ENCODE measurements around the gene ELAC2.

DNA sequence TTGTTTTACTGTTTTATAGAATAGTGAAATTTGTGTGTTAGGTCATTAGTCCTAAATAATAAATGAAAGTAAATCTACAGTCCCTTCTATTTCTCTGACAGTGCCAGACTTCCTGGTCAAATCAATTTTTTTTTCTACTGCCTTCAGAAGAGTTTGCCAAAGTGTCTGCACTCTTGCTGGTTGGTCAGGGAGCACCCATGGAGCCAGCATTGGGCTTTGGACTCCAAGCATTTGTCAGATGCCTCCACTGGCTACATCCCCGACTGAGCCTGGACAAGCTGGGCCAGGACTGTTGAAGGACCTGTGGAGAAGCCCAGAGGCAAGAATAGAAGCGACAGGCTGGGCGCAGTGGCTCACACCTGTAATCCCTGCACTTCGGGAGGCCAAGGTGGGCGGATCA is 53.7 kb downstream of the ELAC2 start:
- no peak for TF ChIP-seq POLR2A (IDR thresholded peaks at IDR 0.05)
- TF ChIP-seq, protein P1, sequence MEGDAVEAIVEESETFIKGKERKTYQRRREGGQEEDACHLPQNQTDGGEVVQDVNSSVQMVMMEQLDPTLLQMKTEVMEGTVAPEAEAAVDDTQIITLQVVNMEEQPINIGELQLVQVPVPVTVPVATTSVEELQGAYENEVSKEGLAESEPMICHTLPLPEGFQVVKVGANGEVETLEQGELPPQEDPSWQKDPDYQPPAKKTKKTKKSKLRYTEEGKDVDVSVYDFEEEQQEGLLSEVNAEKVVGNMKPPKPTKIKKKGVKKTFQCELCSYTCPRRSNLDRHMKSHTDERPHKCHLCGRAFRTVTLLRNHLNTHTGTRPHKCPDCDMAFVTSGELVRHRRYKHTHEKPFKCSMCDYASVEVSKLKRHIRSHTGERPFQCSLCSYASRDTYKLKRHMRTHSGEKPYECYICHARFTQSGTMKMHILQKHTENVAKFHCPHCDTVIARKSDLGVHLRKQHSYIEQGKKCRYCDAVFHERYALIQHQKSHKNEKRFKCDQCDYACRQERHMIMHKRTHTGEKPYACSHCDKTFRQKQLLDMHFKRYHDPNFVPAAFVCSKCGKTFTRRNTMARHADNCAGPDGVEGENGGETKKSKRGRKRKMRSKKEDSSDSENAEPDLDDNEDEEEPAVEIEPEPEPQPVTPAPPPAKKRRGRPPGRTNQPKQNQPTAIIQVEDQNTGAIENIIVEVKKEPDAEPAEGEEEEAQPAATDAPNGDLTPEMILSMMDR (IDR thresholded peaks at IDR 0.05): no peak
